ENCODE data around the gene TSG101. TPM values are rescaled to one million over a fixed set of nuclear protein-coding genes. Genes with fewer than 3 reads are reported as not detected.
A peak's percentile ranks its signal among the peaks of the same experiment; 100 is the strongest.

The TSG101 gene
- total RNA-seq, 3 donors from 2014 or later (not counting 1 experiment from before 2014, with no cell fraction given) = 22.7 to 35.2 (median 23.0) TPM

DNA sequence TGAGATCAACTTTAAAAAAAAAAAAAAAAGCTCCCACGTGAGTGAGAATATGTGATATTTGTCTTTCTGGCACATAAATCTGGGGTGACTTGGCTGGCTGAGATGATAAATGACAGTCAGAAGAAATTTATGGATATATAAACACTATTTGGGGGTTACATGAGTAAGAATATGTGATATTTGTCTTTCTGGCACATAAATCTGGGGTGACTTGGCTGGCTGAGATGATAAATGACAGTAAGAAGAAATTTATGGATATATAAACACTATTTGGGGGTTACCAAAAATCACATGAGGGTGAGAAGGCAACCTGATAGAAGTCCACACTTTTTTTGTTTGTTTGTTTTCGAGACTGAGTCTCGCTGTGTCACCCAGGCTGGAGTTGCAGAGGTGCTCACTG is 6.6 kb upstream of the TSG101 start:
- peaks cover 16% of the 10 kb centered on the region for H3K36me3 ChIP-seq (ENCODE audit: control insufficient read depth, insufficient read depth, low read length)
- Mint-ChIP-seq H3K27me3 (ENCODE audit: low read depth in 2 of 2) (no peaks in the 10 kb centered on the region), H3K36me3 (no peaks in the 10 kb centered on the region), H3K4me3 (no peak overlapping the region), H3K9me3 (no peaks in the 10 kb centered on the region), H3K27ac (no peak overlapping the region), H3K4me1 (no peaks in the 10 kb centered on the region)
- H3K4me1 ChIP-seq (ENCODE audit: control insufficient read depth, insufficient read depth, low read length) = no peaks in the 10 kb centered on the region
- TF ChIP-seq, protein P1, sequence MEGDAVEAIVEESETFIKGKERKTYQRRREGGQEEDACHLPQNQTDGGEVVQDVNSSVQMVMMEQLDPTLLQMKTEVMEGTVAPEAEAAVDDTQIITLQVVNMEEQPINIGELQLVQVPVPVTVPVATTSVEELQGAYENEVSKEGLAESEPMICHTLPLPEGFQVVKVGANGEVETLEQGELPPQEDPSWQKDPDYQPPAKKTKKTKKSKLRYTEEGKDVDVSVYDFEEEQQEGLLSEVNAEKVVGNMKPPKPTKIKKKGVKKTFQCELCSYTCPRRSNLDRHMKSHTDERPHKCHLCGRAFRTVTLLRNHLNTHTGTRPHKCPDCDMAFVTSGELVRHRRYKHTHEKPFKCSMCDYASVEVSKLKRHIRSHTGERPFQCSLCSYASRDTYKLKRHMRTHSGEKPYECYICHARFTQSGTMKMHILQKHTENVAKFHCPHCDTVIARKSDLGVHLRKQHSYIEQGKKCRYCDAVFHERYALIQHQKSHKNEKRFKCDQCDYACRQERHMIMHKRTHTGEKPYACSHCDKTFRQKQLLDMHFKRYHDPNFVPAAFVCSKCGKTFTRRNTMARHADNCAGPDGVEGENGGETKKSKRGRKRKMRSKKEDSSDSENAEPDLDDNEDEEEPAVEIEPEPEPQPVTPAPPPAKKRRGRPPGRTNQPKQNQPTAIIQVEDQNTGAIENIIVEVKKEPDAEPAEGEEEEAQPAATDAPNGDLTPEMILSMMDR (IDR thresholded peaks at IDR 0.05) = no peak
- WGBS (ENCODE audit: insufficient coverage) = 94% methylated on average over 3 of the region's 3 CpGs
- no peak overlapping the region for H3K27ac ChIP-seq (ENCODE audit: low read length)
- no peaks in the 10 kb centered on the region for H3K9me3 ChIP-seq (ENCODE audit: control insufficient read depth, insufficient read depth, low read length)
- H3K4me3 ChIP-seq (ENCODE audit: low read length) = no peak overlapping the region
- intact Hi-C loops (cut with micrococcal nuclease) = no loop called here
- ATAC-seq (no peak), DNase-seq (no peak)
- no peaks in the 10 kb centered on the region for H3K27me3 ChIP-seq (ENCODE audit: control insufficient read depth, insufficient read depth, low read length)

DNA sequence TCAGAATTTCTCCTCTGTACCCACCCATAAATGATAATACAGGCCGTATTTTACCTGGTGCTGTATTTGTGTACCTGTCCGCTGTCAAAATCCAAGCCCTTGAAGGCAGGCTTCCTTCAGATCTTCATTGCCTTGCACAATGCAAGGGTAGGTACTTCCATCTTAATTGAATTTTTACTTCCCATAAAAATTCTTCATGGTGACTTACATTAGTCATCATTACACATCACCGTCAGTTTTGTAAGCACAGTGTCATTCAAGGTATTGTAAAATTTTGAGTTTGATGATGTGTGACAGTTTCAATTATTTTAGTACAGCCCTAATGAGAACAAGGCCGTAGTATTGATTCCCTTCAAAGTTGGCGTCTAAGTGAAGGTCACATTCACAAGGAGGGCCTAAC is 770 bp upstream of the TSG101 start:
- Mint-ChIP-seq H3K27me3 (ENCODE audit: low read depth in 2 of 2) (no peaks in the 10 kb centered on the region), H3K4me1 (peaks cover 35 to 37% of the 10 kb centered on the region in 2 donors), H3K9me3 (no peaks in the 10 kb centered on the region), H3K36me3 (no peaks in the 10 kb centered on the region), H3K4me3 (peak overlapping the region; percentile 99), H3K27ac (peak overlapping the region; percentile 100)
- Histone ChIP-seq H3K9me3 (ENCODE audit: control insufficient read depth, insufficient read depth, low read length) (no peaks in the 10 kb centered on the region), H3K4me1 (ENCODE audit: control insufficient read depth, insufficient read depth, low read length) (peaks cover 16% of the 10 kb centered on the region), H3K27ac (ENCODE audit: low read length) (peak overlapping the region; percentile 93), H3K27me3 (ENCODE audit: control insufficient read depth, insufficient read depth, low read length) (no peaks in the 10 kb centered on the region), H3K36me3 (ENCODE audit: control insufficient read depth, insufficient read depth, low read length) (peaks cover 13% of the 10 kb centered on the region), H3K4me3 (ENCODE audit: low read length) (peak overlapping the region; percentile 54)
- TF ChIP-seq, protein P1 (IDR thresholded peaks at IDR 0.05) = no peak
- intact Hi-C loops (cut with micrococcal nuclease) = loop anchor here (2.0 to 5.0 kb wide), 2 partner anchors 60 to 131 kb away; partner anchors contain the start of gene UEVLD
- ATAC-seq (peak in 1 of 3 donors; percentile 4), DNase-seq (peak in 1 of 2 donors; percentile 46)
- WGBS (ENCODE audit: insufficient coverage) = 66% methylated on average over 4 of the region's 5 CpGs

DNA sequence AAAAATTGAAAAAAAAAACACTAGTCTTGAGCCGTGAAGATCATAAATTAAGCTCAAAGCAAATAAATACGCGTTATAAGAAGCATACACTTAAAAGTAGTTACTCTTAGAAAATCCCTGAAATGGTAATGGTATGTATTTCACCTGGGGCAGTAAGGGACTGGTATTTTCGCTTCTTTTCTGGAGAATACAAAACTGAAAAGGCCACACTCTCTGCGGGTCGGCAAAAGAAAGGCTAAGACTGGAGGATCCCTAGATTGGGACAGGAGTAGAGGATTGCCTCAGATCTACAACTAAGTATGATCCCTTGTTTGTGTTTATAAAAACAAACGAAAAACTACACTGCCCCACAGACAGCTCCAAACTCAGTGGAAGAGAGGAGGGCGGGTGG is 617 bp downstream of the TSG101 start:
- H3K27me3 ChIP-seq (ENCODE audit: control insufficient read depth, insufficient read depth, low read length) = no peaks in the 10 kb centered on the region
- peaks cover 43 to 45% of the 10 kb centered on the region in 2 donors for H3K4me1 Mint-ChIP-seq
- H3K27ac ChIP-seq (ENCODE audit: low read length) = peak overlapping the region; percentile 93
- H3K36me3 ChIP-seq (ENCODE audit: control insufficient read depth, insufficient read depth, low read length) = peaks cover 6% of the 10 kb centered on the region
- H3K9me3 Mint-ChIP-seq = no peaks in the 10 kb centered on the region
- DNase-seq (no peak), ATAC-seq (no peak)
- WGBS (ENCODE audit: insufficient coverage) = 0% methylated on average over 4 of the region's 8 CpGs
- H3K4me3 Mint-ChIP-seq = peak overlapping the region; percentile 99
- H3K36me3 Mint-ChIP-seq = no peaks in the 10 kb centered on the region
- peak overlapping the region; percentile 54 for H3K4me3 ChIP-seq (ENCODE audit: low read length)
- H3K27me3 Mint-ChIP-seq (ENCODE audit: low read depth in 2 of 2) = no peaks in the 10 kb centered on the region
- TF ChIP-seq, protein P1 (IDR thresholded peaks at IDR 0.05) = no peak
- intact Hi-C loops (cut with micrococcal nuclease) = loop anchor here (1.0 to 5.0 kb wide), 4 partner anchors 61 to 204 kb away; partner anchors contain the start of genes GTF2H1, HPS5, SPTY2D1 and UEVLD
- H3K27ac Mint-ChIP-seq = peak overlapping the region; percentile 100
- H3K4me1 ChIP-seq (ENCODE audit: control insufficient read depth, insufficient read depth, low read length) = peaks cover 16% of the 10 kb centered on the region
- H3K9me3 ChIP-seq (ENCODE audit: control insufficient read depth, insufficient read depth, low read length) = no peaks in the 10 kb centered on the region

DNA sequence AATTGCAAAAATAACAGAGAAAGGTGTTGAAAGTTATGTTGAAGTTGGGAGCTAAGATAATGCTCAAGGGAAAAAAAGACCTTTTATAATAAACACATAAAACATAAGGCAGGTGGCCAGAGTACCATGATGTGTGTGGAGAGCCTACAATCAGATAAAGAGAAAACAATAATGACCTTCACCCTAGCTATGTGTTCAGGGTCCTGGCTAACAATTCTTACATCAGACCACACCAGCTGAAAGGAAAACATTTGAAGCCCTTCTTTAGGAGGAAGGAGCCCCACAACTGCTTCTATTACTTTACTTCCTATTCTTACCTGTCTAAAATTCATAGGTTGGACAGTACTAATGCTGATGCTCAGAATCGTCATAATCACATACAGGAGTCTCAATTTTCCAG is 2.5 kb downstream of the TSG101 start:
- H3K36me3 Mint-ChIP-seq = no peaks in the 10 kb centered on the region

More for the DNA sequence above, 2.5 kb downstream of the TSG101 start:
- Mint-ChIP-seq H3K9me3 (no peaks in the 10 kb centered on the region), H3K4me1 (peaks cover 54 to 55% of the 10 kb centered on the region in 2 donors), H3K4me3 (no peak overlapping the region), H3K27ac (peak overlapping the region; percentile 67 to 81), H3K27me3 (ENCODE audit: low read depth in 2 of 2) (no peaks in the 10 kb centered on the region)
- TF ChIP-seq, protein P1 (IDR thresholded peaks at IDR 0.05) = no peak
- Histone ChIP-seq H3K27ac (ENCODE audit: low read length) (no peak overlapping the region), H3K4me1 (ENCODE audit: control insufficient read depth, insufficient read depth, low read length) (peaks cover 16% of the 10 kb centered on the region), H3K9me3 (ENCODE audit: control insufficient read depth, insufficient read depth, low read length) (no peaks in the 10 kb centered on the region), H3K4me3 (ENCODE audit: low read length) (no peak overlapping the region), H3K36me3 (ENCODE audit: control insufficient read depth, insufficient read depth, low read length) (peaks cover 6% of the 10 kb centered on the region), H3K27me3 (ENCODE audit: control insufficient read depth, insufficient read depth, low read length) (no peaks in the 10 kb centered on the region)
- no peak for ATAC-seq
- intact Hi-C loops (cut with micrococcal nuclease) = no loop called here
- WGBS (ENCODE audit: insufficient coverage) = 100% methylated on average over 1 of the region's 1 CpG
- DNase-seq = no peak

Data from natural killer cell (primary cell).